HEK293T (cell line): ENCODE measurements around the gene SPTLC2.

Source experiments
- FOXA1 ChIP-seq: fragments of 450-650 bp; IDR thresholded peaks from 2 replicates; pipeline ENCODE4 v1.6.1; 2016; ENCODE audit warnings: mild to moderate bottlenecking
- NFRKB ChIP-seq: fragments of 450-650 bp; IDR thresholded peaks from 2 replicates; pipeline ENCODE4 v1.6.1; 2016; ENCODE audit warnings: mild to moderate bottlenecking, moderate library complexity
- TARDBP ChIP-seq: fragments of 450-650 bp; IDR thresholded peaks from 2 replicates; pipeline ENCODE4 v1.6.1; 2016

DNA sequence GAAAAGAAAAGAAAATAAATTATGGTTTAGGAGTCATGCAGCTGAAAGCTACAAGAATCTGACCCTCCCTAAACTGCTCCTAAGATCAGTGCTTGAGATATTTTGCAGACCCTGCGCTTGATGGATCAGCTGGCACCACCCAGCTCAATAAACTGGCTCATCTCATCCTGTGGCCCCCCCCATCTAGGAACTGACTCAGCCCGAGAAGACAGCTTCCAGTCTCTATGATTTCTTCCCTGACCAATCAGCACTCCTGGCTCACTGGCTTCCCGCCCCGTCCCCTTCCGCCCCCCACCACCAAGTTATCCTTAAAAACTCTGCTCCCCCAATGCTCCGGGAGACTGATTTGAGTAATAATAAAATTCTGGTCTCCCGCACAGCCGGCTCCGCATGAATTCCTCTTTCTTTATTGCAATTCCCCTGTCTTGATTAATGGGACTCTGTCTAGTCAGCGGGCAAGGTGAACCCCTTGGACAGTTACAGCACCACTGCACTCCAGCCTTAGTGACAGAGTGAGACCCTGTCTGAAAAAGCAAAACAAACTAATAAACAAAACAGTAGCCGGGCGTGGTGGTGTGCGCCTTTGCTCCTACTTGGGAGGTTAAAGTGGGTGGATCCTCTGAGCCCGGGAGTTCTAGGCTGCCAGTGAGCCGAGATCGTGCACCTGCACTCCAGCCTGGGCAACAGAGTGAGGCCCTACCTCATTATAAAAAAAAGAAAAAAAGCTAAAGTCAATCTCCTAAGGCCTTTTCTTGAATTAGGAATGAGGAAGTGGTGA lies 24.5 kb upstream of the SPTLC2 start:
- TF ChIP-seq NFRKB (no peak), FOXA1 (no peak), TARDBP (no peak)
